Inferior parietal cortex (tissue), 1 donor: ENCODE measurements around the gene MAP2.
A peak's percentile ranks its signal among the peaks of the same experiment; 100 is the strongest.
"Not testable (repeated sequence)": the region's sequence is repeated elsewhere in the genome, so short reads cannot be mapped to it uniquely, and the experiment has no call there.

Experiments
- DNase-seq: peaks from one replicate; pipeline ENCODE4 v3.0.0-alpha.2; 2016; ENCODE audit errors: extremely low spot score

The MAP2 gene

DNA sequence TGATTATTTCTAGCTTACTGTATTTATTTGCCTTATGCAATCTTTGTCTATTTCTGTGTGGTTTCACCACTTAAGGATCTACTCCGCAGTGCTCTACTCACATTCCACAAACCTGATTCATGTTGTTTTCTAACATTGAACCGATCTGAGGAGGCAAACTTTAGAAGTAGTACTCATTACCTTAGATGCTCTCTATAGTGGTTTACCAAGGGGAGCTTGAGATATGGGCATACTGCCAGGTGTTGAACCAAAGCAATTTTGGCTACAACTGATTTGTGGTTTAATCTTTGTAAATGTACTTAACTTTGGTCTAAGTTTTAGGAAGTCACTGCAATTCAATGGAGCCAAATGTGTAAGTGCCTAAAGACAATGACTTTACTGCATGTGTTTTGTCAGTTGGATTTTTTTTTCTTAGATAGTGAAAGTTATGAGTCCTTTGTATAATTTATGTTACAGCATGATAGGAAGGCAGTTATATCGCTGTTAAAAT is 50.1 kb downstream of the MAP2 start:
- no peak for DNase-seq

DNA sequence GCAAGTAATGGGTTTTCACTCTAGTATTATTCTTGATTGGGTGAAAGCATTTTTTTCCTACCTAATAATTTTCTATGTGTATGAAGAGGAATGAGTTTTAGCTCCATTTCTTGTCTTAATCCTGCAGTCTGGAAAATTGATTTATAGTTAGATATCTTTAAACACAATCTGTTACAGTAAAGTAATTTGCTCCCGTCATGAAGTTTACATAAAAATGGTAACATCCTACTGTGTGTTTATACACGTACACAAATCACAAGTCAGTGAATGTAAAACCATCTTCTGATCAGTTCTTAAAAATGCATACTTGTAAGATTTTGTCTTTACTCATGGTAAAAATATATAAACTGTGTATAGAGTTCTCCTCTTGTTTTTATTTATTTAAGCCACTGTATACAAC is 51.1 kb downstream of the MAP2 start:
- no peak for DNase-seq

DNA sequence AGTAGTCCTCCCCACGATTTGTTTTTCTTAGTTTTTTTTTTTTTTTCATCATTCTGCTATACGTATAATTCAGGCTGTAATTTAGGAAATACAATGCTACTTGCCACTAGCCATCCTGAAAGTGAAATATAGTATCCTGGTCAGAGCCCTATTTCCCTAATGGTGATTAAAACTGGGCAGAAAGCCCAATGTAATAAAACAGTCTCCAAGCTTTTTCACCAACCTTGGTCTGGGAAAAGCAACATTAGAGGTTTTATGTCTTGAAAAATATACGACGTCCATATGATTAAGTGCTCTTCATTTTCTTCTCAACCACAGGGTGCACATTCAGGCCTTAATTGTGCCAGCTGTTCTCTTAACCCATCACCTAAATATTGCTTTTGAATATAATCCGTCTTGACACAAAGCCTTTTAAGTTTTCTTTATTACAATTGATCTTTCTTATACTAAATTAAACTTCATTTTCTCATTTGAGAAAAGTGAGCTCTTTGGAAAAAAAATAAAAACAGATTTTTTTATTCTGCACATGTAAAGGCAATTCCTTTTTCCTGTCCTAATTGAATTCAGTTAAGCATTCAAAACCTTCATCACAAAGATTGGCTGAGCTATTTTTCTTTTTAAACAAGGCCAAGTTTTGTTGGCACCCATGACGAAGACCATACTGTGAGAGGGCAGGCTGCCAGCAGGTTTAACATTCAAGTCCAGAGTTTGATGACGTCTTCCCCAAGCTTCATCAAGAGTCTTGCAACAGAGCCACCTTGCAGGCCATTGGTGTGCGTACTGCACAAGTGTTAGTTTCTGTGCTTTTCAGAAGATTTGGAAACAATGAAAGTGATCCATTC is 52.7 kb downstream of the MAP2 start:
- DNase-seq: peak; percentile 33

DNA sequence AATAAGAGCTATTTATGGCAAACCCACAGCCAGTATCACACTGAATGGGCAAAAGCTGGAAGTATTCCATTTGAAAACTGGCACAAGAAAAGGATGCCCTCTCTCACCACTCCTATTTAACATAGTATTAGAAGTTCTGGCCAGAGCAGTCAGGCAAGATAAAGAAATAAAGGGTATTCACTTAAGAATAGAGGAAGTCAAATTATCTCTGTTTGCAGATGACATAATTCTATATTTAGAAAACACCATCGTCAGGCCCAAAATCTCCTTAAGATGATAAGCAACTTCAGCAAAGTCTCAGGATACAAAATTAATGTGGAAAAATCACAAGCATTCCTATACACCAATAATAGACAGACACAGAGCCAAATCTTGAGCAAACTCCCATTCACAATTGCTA is 68.4 kb downstream of the MAP2 start:
- not testable (repeated sequence) for DNase-seq

DNA sequence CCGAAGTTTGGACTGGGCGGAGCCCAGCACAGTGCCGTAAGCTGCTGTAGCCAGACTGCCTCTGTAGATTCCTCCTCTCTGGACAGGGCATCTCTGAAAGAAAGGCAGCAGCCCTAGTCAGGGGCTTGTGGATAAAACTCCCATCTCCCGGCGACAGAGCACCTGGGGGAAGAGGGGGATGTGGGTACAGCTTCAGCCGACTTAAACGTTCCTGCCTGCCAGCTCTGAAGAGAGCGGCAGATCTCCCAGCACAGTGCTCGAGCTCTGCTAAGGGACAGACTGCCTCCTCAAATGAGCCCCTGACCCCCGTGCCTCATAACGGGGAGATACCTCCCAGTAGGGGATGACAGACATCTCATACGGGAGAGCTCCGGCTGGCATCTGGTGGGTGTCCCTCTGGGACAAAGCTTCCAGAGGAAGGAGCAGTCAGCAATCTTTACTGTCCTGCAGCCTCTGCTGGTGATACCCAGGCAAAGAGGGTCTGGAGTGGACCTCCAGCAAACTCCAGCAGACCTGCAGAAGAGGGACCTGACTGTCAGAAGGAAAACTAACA is 71.3 kb downstream of the MAP2 start:
- not testable (repeated sequence) for DNase-seq

GRCh38 chr2:209495855-209496585 is 72.2 kb downstream of the MAP2 start:
- DNase-seq: no peak

- DNase-seq: no peak
These were observed 72.7 kb downstream of the MAP2 start for GRCh38 chr2:209496586-209496982.

DNA sequence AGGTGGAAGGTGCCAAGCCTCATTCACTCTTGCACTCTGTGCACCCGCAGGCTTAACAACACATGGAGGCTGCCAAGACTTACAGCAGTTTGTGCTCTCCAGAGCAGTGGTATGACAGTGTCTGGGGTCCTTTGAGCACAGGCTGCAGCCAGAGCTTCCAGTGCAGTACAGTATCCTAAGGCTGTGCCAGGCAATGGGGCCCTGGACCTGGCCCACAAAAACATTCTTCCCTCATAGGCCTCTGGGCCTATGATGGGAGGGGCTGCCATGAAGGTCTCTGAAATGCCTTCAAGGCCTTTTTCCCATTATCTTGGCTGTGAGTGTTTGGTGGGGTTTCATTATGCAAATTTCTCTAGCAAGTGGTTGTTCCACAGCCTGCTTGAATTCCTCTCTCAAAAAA is 74.8 kb downstream of the MAP2 start:
- DNase-seq: no peak

DNA sequence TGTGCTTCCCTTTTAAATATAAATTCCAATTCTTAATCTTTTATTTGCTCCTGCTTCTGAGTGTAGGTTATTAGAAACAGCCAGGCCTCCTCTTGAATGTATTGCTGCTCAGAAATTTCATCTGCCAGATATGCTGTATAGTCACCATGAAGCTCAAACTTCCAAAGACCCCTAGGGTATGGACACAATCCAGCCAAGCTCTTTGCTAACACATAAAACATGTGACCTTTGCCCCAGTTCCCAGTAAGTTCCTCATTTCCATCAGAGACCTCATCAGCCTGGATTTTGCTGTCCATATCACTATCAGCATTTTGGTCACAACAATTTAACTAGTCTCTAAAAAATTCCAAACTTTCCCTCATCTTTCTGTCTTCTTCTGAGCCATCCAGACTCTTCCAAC is 75.2 kb downstream of the MAP2 start:
- DNase-seq: no peak

DNA sequence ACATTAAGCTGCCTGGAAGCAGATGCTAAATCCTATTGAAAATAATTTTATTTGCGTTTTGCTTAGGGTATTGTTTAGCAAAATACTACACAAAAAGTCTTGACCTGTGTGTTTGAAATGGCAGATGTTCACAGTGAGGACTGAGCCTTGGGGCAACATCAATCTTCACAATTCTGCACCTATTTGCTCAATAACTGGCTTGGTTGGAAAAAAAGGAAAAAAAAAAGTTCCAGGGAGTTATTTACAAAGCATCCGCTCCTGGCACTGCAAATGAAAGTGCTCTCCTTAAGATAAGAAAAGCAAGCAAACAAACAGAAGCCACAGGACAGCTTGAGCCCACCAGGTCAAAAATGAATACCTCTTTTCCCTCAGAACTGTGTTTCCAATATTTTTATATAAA is 77.7 kb downstream of the MAP2 start:
- no peak for DNase-seq

GRCh38 chr2:209505410-209505809 is 81.6 kb downstream of the MAP2 start:
- DNase-seq: no peak

DNA sequence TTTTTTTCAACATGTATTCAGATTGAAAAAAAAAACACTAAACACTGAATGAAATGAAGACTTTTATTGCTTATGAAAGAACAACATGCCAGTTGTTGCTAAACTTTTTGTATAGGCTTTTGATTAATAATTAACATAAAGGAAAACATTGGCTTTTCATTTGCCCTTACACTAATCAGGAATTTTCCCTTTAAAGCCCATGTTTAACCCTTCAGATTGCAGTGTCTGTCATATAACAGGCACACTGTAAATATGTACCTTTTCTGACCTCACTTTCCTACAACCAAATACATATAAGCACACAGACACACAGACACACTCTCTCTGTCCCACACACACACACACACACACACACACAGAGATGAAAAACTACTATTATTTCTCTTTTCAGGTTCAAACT is 84.4 kb downstream of the MAP2 start:
- DNase-seq: no peak

- DNase-seq: no peak
These were observed 87.8 kb downstream of the MAP2 start for GRCh38 chr2:209511637-209512036.

DNA sequence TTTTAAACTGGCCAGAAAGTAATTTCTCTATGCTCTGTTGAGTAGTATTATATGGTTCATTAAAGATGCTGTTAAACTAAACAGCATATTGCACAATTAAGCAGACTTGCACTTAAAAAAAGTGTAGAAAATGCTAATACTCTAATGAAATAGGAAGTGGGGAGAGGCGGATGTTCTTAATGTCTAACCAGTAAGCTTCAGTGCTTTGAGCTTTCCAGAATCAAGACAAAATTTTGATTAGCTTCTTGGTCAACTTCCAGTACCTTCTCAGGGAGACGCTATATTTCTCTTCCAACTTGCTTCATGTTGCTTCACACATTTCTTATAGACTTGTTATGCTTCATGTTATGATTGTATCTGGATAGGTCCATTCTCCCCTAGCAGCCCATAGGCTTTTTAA is 89.1 kb downstream of the MAP2 start:
- no peak for DNase-seq

GRCh38 chr2:209517436-209517835 is 93.6 kb downstream of the MAP2 start:
- no peak for DNase-seq

- no peak for DNase-seq
These were observed 95.4 kb downstream of the MAP2 start for GRCh38 chr2:209519271-209519670.

GRCh38 chr2:209519906-209520305 is 96.1 kb downstream of the MAP2 start:
- no peak for DNase-seq

DNA sequence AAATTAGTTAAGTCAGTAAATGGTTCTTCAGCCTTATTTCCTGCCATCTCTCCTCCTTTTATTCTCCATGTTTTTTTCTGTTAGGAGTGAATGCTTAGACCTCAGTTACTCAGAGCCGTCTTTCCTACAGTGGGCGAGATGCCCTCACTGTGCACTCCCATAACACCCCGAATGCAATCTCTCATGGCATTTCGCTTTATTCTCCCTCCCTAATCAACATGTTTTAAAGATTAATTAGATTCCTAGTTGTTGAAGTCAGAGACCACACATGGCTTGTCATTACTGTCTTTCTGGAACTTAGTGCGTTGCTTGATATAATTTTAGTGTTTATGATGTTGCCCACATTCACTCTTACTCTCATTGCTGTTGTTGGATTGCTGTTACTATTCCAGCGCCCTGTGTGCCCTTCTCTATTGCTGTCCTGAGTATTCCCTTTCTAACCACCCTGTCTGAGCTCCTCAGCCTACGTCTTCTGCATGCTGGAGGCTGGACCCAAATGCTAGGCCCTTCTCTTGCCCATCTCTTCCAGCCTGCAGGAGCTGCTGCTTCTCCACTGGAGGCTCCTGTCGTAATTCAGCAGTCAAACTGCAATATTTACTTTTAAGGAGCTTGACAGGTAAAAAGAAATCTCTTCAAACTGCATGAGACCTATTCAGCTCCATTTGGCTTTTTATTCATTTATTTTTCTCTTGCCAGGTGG is 99.3 kb downstream of the MAP2 start:
- DNase-seq: no peak

- DNase-seq: no peak
These were observed 100.0 kb downstream of the MAP2 start for GRCh38 chr2:209523867-209524266.

DNA sequence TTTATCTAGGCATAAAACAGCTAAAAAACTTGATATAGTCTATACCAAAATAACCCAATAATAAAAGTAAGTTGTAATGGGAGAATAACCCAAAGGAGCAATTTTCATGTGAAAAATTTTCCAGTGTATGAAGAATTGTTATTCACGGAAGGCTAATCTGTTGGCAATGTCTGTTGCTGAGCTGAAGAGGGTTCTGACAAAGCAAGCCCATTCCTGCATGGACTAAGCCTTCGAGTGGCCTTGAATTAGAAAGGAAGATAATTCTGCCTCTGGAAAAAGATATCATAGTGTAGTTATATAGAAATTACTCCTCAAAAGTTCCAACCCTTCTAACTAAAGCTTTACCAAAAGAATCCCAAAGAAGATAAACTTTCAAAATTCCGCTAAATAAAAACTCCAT is 101.5 kb downstream of the MAP2 start:
- no peak for DNase-seq

DNA sequence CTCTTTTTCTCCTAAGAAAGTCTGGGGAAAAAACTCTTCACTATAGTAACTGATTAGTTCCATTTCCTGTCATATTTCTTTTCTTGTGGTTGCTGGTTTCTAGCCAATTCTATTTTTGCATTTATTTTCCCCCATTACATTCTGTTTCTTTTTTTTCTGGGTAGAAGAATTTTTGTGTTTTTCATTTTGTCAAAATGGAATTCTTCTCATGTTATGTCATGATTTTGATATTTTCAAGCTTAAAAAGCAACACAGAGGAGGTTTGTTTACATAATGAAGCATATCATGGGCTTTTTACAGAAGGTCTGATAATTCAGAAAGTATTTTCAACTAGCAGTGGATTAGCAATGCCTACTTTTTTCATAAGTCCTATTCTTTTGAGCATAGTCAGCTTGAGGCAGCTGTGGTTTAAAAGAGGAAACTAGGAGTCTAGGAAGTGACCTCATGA is 102.0 kb downstream of the MAP2 start:
- no peak for DNase-seq

DNA sequence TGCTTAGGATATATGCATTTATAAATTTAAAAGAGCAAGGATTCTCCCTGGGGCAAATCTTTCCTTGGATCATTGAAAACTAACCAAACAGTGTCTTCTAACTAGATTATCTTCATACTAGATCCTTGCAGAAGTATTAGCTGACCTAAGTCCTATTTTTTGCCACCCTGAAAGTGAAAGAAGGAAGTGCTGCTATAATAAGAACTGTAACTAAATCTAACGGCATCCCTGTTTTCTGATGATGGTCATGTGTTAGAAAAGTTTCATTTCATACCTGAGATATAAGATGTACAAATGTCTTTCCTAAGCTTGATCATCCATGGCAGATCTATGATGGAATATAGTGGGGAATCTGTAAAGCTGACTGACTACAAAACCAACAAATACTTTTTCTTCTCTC is 102.7 kb downstream of the MAP2 start:
- DNase-seq: no peak
